Measurements from ENCODE around the gene SPTAN1. TPM values are rescaled to one million over a fixed set of nuclear protein-coding genes. Genes with fewer than 3 reads are reported as not detected.

The SPTAN1 gene
- total and polyA plus RNA-seq, 8 donors: 58.6 to 155 (median 90.9) TPM

- H3K27ac ChIP-seq: no peak overlapping the region
- FAIRE-seq (no peak), ATAC-seq (no peak), DNase-seq (no peak)
- H3K9me3 ChIP-seq: no peaks in the 10 kb centered on the region
- TF ChIP-seq CTCF (IDR thresholded peaks at IDR 0.05): no peak
- intact Hi-C loops (cut with DNase I): no loop called here
- WGBS, 2 donors: 97 to 98% methylated on average over 5 of the region's 5 CpGs
- H3K4me3 ChIP-seq: no peak overlapping the region
- H3K27me3 ChIP-seq: no peaks in the 10 kb centered on the region
- no peaks in the 10 kb centered on the region for H3K4me1 ChIP-seq
- peaks cover 8 to 82% (median 56%) of the 10 kb centered on the region in 3 donors for H3K36me3 ChIP-seq
Observed at GRCh38 chr9:128619779-128620178, 67.4 kb downstream of the SPTAN1 start.

- H3K9me3 ChIP-seq: no peaks in the 10 kb centered on the region
- 66 to 67% methylated on average over 14 of the region's 14 CpGs for WGBS, 2 donors
- no peaks in the 10 kb centered on the region for H3K27me3 ChIP-seq
- intact Hi-C loops (cut with DNase I): no loop called here
- no peak overlapping the region for H3K4me3 ChIP-seq
- ATAC-seq (no peak), FAIRE-seq (no peak), DNase-seq (peak in 1 of 6 donors; percentile 11)
- TF ChIP-seq CTCF (IDR thresholded peaks at IDR 0.05): no peak
- no peak overlapping the region for H3K27ac ChIP-seq
- peaks cover 0 to 7% (median 0%) of the 10 kb centered on the region in 3 donors for H3K4me1 ChIP-seq
- H3K36me3 ChIP-seq: peaks cover 8 to 77% (median 43%) of the 10 kb centered on the region in 3 donors
Observed at GRCh38 chr9:128621730-128622455, 69.5 kb downstream of the SPTAN1 start.

GRCh38 chr9:128624566-128624965 is 72.2 kb downstream of the SPTAN1 start:
- Histone ChIP-seq H3K27me3 (no peaks in the 10 kb centered on the region), H3K27ac (no peak overlapping the region), H3K36me3 (peaks cover 4 to 62% (median 32%) of the 10 kb centered on the region in 3 donors), H3K4me1 (peaks cover 0 to 7% (median 0%) of the 10 kb centered on the region in 3 donors), H3K4me3 (no peak overlapping the region), H3K9me3 (no peaks in the 10 kb centered on the region)
- WGBS, 2 donors: 85 to 89% methylated on average over 10 of the region's 10 CpGs
- intact Hi-C loops (cut with DNase I): no loop called here
- FAIRE-seq (no peak), DNase-seq (peak in 1 of 6 donors; percentile 38), ATAC-seq (no peak)
- no peak for TF ChIP-seq CTCF (IDR thresholded peaks at IDR 0.05)

GRCh38 chr9:128625391-128626146 is 73.2 kb downstream of the SPTAN1 start:
- peak; percentile 52 to 84 (median 78) for ATAC-seq
- TF ChIP-seq CTCF (IDR thresholded peaks at IDR 0.05): no peak
- intact Hi-C loops (cut with DNase I): no loop called here
- FAIRE-seq: no peak
- Histone ChIP-seq H3K36me3 (peaks cover 0 to 58% (median 25%) of the 10 kb centered on the region in 3 donors), H3K4me1 (peaks cover 0 to 7% (median 0%) of the 10 kb centered on the region in 3 donors), H3K4me3 (no peak overlapping the region), H3K27ac (peak overlapping the region in 2 of 4 donors; percentile 21 to 44), H3K27me3 (no peaks in the 10 kb centered on the region), H3K9me3 (no peaks in the 10 kb centered on the region)
- DNase-seq: peak in 5 of 6 donors; percentile 56 to 84 (median 67)
- 53 to 57% methylated on average over 20 of the region's 20 CpGs for WGBS, 2 donors
